HFF-Myc (cell line): ENCODE measurements around the gene CHST3.

ENCODE experiments used
- DNase-seq: peaks from one replicate; pipeline ENCODE4 v3.0.0-alpha.2; 2011; ENCODE audit warnings: low read depth; ENCODE audit errors: extremely low read depth
- H3K4me3 ChIP-seq: replicated peaks from 2 replicates; pipeline ENCODE4 v1.5.1; 2011; ENCODE audit warnings: low read depth, mild to moderate bottlenecking, control low read depth, low read length
- TF ChIP-seq, protein P1 (sequence below): IDR thresholded peaks from 2 replicates; pipeline ENCODE4 v1.5.1; 2012; ENCODE audit warnings: mild to moderate bottlenecking, low read depth, low read length, control low read depth; ENCODE audit errors: missing control alignments

The CHST3 gene

DNA sequence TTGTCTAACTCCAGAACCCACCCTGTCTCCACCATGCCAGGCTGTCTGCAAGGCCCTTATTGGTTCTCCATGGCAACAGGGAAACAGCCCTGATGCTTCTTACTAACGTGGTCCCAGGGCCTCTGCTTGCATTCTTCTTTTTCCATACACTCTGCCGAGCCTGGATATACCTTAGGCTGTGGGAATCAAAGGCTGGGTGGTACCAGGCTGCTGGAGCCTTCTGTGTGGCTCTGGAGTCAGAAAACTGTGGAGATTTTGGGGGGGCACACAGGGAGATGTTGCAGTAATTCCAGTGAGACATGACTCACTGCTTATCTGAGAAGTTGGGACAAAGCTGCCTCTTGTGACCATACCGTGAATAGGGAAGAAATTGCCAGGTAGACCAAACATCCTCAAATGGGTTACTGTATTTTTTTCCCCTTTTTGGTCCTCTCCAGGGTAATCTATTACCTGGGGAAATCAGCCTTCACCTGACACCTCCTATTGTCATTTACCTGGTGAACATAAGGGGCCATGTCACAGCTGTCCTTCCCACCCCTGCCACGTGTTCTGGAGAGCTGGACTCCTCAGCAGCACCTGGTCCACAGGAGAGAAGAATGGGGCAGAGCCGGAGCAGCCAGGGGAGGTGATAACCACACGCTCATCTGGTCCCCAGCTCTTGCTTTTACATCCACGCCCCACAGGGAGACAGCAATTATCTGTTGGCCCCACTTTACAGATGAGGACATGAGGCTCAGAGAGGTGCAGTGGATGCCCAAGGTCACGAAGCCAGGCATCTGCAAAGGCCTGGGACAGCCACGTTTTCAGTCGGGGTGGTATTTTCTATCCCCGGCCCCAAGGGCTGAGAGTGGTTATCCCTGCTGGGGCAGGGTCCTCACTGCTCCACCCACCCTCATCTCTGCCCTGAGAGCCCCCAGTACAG is 4.6 kb downstream of the CHST3 start:
- H3K4me3 ChIP-seq, result no peak overlapping the region

GRCh38 chr10:71969929-71970328 is 5.7 kb downstream of the CHST3 start:
- no peak for DNase-seq
- no peak overlapping the region for H3K4me3 ChIP-seq
- TF ChIP-seq, protein P1, sequence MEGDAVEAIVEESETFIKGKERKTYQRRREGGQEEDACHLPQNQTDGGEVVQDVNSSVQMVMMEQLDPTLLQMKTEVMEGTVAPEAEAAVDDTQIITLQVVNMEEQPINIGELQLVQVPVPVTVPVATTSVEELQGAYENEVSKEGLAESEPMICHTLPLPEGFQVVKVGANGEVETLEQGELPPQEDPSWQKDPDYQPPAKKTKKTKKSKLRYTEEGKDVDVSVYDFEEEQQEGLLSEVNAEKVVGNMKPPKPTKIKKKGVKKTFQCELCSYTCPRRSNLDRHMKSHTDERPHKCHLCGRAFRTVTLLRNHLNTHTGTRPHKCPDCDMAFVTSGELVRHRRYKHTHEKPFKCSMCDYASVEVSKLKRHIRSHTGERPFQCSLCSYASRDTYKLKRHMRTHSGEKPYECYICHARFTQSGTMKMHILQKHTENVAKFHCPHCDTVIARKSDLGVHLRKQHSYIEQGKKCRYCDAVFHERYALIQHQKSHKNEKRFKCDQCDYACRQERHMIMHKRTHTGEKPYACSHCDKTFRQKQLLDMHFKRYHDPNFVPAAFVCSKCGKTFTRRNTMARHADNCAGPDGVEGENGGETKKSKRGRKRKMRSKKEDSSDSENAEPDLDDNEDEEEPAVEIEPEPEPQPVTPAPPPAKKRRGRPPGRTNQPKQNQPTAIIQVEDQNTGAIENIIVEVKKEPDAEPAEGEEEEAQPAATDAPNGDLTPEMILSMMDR, result no peak

More for the DNA sequence above, 4.6 kb downstream of the CHST3 start:
- TF ChIP-seq, protein P1, result no peak
- no peak for DNase-seq

DNA sequence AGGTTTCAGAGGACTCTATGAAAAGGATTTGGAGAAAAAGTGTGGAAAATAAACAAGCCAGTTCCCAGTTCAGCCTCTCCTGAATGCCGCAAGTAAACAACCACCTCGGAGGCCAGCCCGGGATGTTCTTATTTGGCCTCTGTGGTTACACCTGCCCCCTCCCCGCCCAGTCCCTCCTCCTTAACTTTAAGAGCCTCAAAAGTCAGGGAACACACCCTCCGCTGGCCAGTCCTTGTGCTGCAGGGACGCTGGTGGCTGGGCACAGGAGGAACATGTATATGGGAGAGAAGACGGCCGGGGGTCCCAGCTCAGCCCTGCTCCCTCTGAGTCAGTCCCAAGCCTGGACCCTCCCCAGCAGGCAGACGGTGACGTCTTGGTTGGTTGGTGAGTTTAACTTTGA is 6.1 kb downstream of the CHST3 start:
- DNase-seq, result no peak
- H3K4me3 ChIP-seq, result no peak overlapping the region
- TF ChIP-seq, protein P1, result peak; percentile 28

DNA sequence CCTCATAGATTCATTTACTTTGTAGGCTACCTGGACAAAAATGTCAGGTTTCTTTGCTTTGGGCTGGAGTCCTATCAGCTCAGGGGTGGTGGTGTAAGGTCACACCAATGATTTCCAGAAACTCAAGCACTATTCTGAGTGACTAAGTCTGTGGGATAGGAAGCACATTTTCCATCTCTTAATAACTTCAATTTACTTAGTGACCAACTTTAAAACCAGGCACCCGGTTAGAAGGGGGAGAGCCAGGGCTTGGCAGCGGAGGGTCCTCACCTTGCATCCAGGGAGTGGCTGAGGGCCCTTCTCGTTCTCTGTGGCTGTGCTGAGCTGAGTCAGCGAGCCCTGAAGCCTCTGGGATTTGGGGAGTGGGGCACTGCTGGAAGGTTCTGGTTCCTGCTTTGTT is 6.7 kb downstream of the CHST3 start:
- H3K4me3 ChIP-seq, result no peak overlapping the region
- TF ChIP-seq, protein P1, result no peak
- DNase-seq, result no peak

GRCh38 chr10:71971311-71971731 is 7.1 kb downstream of the CHST3 start:
- no peak overlapping the region for H3K4me3 ChIP-seq
- no peak for DNase-seq

GRCh38 chr10:71971769-71972555 is 7.8 kb downstream of the CHST3 start:
- TF ChIP-seq, protein P1, result no peak
- no peak for DNase-seq
- H3K4me3 ChIP-seq, result no peak overlapping the region

More at GRCh38 chr10:71971311-71971731, 7.1 kb downstream of the CHST3 start:
- TF ChIP-seq, protein P1, result no peak
